GM18873 (cell line): ENCODE results near the gene PPP2R5D.
"Not testable (repeated sequence)": the region's sequence is repeated elsewhere in the genome, so short reads cannot be mapped to it uniquely, and the experiment has no call there.

Source experiments
- ATAC-seq: cut with Tn5 transposase; IDR thresholded peaks from one replicate; pipeline ENCODE4 v1.9.1; 2021; ENCODE audit warnings: mild to moderate bottlenecking, moderate library complexity, moderate number of reproducible peaks; ENCODE audit not compliant: unreplicated experiment, low FRiP score

PPP2R5D gene

GRCh38 chr6:42984001-42984923, at the start of gene PPP2R5D:
TSS of gene PPP2R5D (plus strand) at chr6:42984570. CDS start at chr6:42984678, 108 bp downstream.
- peak; percentile 89 for ATAC-seq

GRCh38 chr6:42935322-42935721, 49.0 kb upstream of the PPP2R5D start:
- ATAC-seq, result no peak

GRCh38 chr6:42936398-42936797, 48.0 kb upstream of the PPP2R5D start:
- no peak for ATAC-seq

- ATAC-seq, result no peak
These were observed 46.6 kb upstream of the PPP2R5D start for GRCh38 chr6:42937548-42938427.

GRCh38 chr6:42938428-42938796, 46.0 kb upstream of the PPP2R5D start:
- ATAC-seq, result no peak

GRCh38 chr6:42938987-42939809, 45.2 kb upstream of the PPP2R5D start:
- ATAC-seq, result no peak

- no peak for ATAC-seq
These were observed 44.6 kb upstream of the PPP2R5D start for GRCh38 chr6:42939810-42940167.

- no peak for ATAC-seq
These were observed 43.8 kb upstream of the PPP2R5D start for GRCh38 chr6:42940493-42941045.

- ATAC-seq, result not testable (repeated sequence)
These were observed 43.0 kb upstream of the PPP2R5D start for GRCh38 chr6:42941356-42941755.

GRCh38 chr6:42942444-42942843, 41.9 kb upstream of the PPP2R5D start:
- no peak for ATAC-seq

- no peak for ATAC-seq
These were observed 36.4 kb upstream of the PPP2R5D start for GRCh38 chr6:42947950-42948349.

GRCh38 chr6:42952389-42952788, 32.0 kb upstream of the PPP2R5D start:
- no peak for ATAC-seq

- ATAC-seq, result not testable (repeated sequence)
These were observed 30.0 kb upstream of the PPP2R5D start for GRCh38 chr6:42954405-42954804.

GRCh38 chr6:42958125-42958524, 26.2 kb upstream of the PPP2R5D start:
- ATAC-seq, result no peak

- ATAC-seq, result no peak
These were observed 24.5 kb upstream of the PPP2R5D start for GRCh38 chr6:42959917-42960242.

- no peak for ATAC-seq
These were observed 23.9 kb upstream of the PPP2R5D start, which contains the start of gene GNMT for GRCh38 chr6:42960243-42961019. TSS of gene GNMT (plus strand) at chr6:42960754. CDS start at chr6:42960768, 14 bp downstream.

GRCh38 chr6:42961020-42961470, 23.3 kb upstream of the PPP2R5D start:
- no peak for ATAC-seq

GRCh38 chr6:42962096-42962495, 22.3 kb upstream of the PPP2R5D start:
- no peak for ATAC-seq

GRCh38 chr6:42962502-42963178, 21.7 kb upstream of the PPP2R5D start:
- ATAC-seq, result no peak
